Globus pallidus (tissue), 1 donor: ENCODE measurements around the gene RGL2.
"Not testable (repeated sequence)": the region's sequence is repeated elsewhere in the genome, so short reads cannot be mapped to it uniquely, and the experiment has no call there.

ENCODE experiments used
- DNase-seq: peaks from one replicate; pipeline ENCODE4 v3.0.0-alpha.2; 2015; ENCODE audit warnings: low spot score

Gene RGL2

GRCh38 chr6:33273924-33274902, 24.5 kb downstream of the RGL2 start:
- DNase-seq = no peak

- no peak for DNase-seq
Measured at GRCh38 chr6:33273129-33273923, 25.4 kb downstream of the RGL2 start.

GRCh38 chr6:33272275-33273128, 26.2 kb downstream of the RGL2 start:
- DNase-seq = peak; percentile 9

GRCh38 chr6:33271468-33272274, 27.1 kb downstream of the RGL2 start, which contains the start of the genes RPS18 and VPS52:
Gene RPS18 (plus strand): TSS chr6:33272075. CDS start chr6:33272120, 45 bp downstream.
Gene VPS52 (minus strand): TSS chr6:33271876. CDS start chr6:33271675, 201 bp downstream.
- peak; percentile 99 for DNase-seq

GRCh38 chr6:33271117-33271467, 27.6 kb downstream of the RGL2 start:
- DNase-seq = no peak

- DNase-seq = no peak
Measured at GRCh38 chr6:33264015-33264414, 34.7 kb downstream of the RGL2 start.

GRCh38 chr6:33262490-33262889, 36.3 kb downstream of the RGL2 start:
- DNase-seq = not testable (repeated sequence)

GRCh38 chr6:33259032-33259431, 39.7 kb downstream of the RGL2 start:
- no peak for DNase-seq

GRCh38 chr6:33254591-33254990, 44.2 kb downstream of the RGL2 start:
- DNase-seq = no peak

GRCh38 chr6:33252759-33253158, 46.0 kb downstream of the RGL2 start:
- DNase-seq = no peak

- no peak for DNase-seq
Measured at GRCh38 chr6:33251395-33252012, 47.2 kb downstream of the RGL2 start.

- no peak for DNase-seq
Measured at GRCh38 chr6:33250731-33251130, 48.0 kb downstream of the RGL2 start.

GRCh38 chr6:33249732-33250630, 48.8 kb downstream of the RGL2 start:
- peak; percentile 7 for DNase-seq

GRCh38 chr6:33248932-33249731, 49.6 kb downstream of the RGL2 start:
- peak; percentile 99 for DNase-seq

- no peak for DNase-seq
Measured at GRCh38 chr6:33248643-33248931, 50.2 kb downstream of the RGL2 start.

- DNase-seq = peak; percentile 83
Measured at GRCh38 chr6:33247977-33248642, 50.6 kb downstream of the RGL2 start.

- DNase-seq = no peak
Measured at GRCh38 chr6:33243476-33243875, 55.3 kb downstream of the RGL2 start.

GRCh38 chr6:33241968-33242367, 56.8 kb downstream of the RGL2 start:
- no peak for DNase-seq
